ENCODE results near the gene CCDC107.
A peak's percentile ranks its signal among the peaks of the same experiment; 100 is the strongest.

Gene CCDC107

GRCh38 chr9:35665471-35665818, 7.4 kb downstream of the CCDC107 start:
- Histone ChIP-seq H3K4me1 (ENCODE audit: control insufficient read depth, insufficient read depth, low read length) (no peaks in the 10 kb centered on the region), H3K27ac (ENCODE audit: extremely low read depth, low read depth, low read length) (peak overlapping the region; percentile 64; the same call in 1 of the 2 replicates), H3K9me3 (ENCODE audit: control insufficient read depth, insufficient read depth, low read depth, low read length) (no peaks in the 10 kb centered on the region), H3K36me3 (ENCODE audit: control insufficient read depth in 2 of 2, insufficient read depth in 1 of 2, low read length in 2 of 2) (peaks cover 5 to 35% of the 10 kb centered on the region in 2 experiments), H3K4me3 (ENCODE audit: low read depth, low read length) (peak overlapping the region; percentile 75)
- TF ChIP-seq PRDM4 (tag by site-specific recombination; IDR thresholded peaks at IDR 0.05) (no peak), ZNF335 (tag by site-specific recombination; conservative IDR thresholded peaks at IDR 0.05) (0 out of 2 replicates have a peak, but pooled peaks have one; percentile 19), ZNF239 (tag by site-specific recombination; IDR thresholded peaks at IDR 0.05) (no peak), ZNF169 (tag by site-specific recombination; IDR thresholded peaks at IDR 0.05) (no peak), ZNF341 (tag by site-specific recombination; IDR thresholded peaks at IDR 0.05; ENCODE audit: low read depth) (no peak), HOXA7 (CRISPR knock-in tag; IDR thresholded peaks at IDR 0.05; ENCODE audit: borderline replicate concordance) (no peak)
- ChIA-PET CTCF (interaction anchor here (0.6 to 14.5 kb wide), 8 partner anchors 10 to 296 kb away, joined by 3 to 157 read pairs (median 5); partner anchors contain the start of gene TPM2), POLR2A (interaction anchor here (1.1 to 2.9 kb wide), 12 partner anchors 13 to 149 kb away, joined by 3 to 25 read pairs (median 6); partner anchors contain the start of genes CREB3, TLN1 and TPM2)

DNA sequence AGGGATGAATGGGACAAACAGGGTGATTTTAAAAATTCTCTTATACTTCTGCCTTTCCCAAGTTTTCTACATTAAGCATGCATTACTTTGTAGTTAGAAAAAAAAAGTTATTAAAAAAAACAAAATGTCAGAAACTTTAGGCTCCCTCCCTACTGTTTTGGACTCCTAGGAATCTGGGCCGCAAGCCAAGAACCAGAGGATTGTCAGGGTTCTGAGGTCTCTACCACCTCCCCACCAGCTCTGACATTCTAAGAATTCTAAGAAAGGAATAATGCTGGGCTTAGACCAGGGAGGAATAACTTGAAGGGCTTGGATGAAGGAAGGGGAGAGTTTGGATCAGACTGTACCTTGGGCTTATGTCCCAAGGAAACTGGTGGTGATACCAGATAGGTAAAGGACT, 8.0 kb downstream of the CCDC107 start:
- no peaks in the 10 kb centered on the region for H3K9me3 ChIP-seq (ENCODE audit: control insufficient read depth, insufficient read depth, low read depth, low read length)
- H3K27ac ChIP-seq (ENCODE audit: extremely low read depth, low read depth, low read length): no peak overlapping the region
- CTCF ChIA-PET: interaction anchor here (0.6 to 14.5 kb wide), 7 partner anchors 18 to 295 kb away, joined by 3 to 157 read pairs (median 5); partner anchors contain the start of gene TPM2
- H3K36me3 ChIP-seq (ENCODE audit: control insufficient read depth in 2 of 2, insufficient read depth in 1 of 2, low read length in 2 of 2): peaks cover 5 to 29% of the 10 kb centered on the region in 2 experiments
- TF ChIP-seq ZSCAN30 (tag by site-specific recombination; IDR thresholded peaks at IDR 0.05): no peak
- TF ChIP-seq, protein P1, sequence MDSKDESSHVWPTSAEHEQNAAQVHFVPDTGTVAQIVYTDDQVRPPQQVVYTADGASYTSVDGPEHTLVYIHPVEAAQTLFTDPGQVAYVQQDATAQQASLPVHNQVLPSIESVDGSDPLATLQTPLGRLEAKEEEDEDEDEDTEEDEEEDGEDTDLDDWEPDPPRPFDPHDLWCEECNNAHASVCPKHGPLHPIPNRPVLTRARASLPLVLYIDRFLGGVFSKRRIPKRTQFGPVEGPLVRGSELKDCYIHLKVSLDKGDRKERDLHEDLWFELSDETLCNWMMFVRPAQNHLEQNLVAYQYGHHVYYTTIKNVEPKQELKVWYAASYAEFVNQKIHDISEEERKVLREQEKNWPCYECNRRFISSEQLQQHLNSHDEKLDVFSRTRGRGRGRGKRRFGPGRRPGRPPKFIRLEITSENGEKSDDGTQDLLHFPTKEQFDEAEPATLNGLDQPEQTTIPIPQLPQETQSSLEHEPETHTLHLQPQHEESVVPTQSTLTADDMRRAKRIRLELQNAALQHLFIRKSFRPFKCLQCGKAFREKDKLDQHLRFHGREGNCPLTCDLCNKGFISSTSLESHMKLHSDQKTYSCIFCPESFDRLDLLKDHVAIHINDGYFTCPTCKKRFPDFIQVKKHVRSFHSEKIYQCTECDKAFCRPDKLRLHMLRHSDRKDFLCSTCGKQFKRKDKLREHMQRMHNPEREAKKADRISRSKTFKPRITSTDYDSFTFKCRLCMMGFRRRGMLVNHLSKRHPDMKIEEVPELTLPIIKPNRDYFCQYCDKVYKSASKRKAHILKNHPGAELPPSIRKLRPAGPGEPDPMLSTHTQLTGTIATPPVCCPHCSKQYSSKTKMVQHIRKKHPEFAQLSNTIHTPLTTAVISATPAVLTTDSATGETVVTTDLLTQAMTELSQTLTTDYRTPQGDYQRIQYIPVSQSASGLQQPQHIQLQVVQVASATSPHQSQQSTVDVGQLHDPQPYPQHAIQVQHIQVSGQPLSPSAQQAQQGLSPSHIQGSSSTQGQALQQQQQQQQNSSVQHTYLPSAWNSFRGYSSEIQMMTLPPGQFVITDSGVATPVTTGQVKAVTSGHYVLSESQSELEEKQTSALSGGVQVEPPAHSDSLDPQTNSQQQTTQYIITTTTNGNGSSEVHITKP (tag by site-specific recombination; IDR thresholded peaks at IDR 0.05): peak; percentile 25; the same call in 1 of the 2 replicates
- POLR2A ChIA-PET: interaction anchor here (1.9 to 2.9 kb wide), 6 partner anchors 18 to 148 kb away, joined by 4 to 25 read pairs (median 8); partner anchors contain the start of genes CREB3, TLN1 and TPM2
- no peaks in the 10 kb centered on the region for H3K4me1 ChIP-seq (ENCODE audit: control insufficient read depth, insufficient read depth, low read length)
- H3K4me3 ChIP-seq (ENCODE audit: low read depth, low read length): no peak overlapping the region

GRCh38 chr9:35666549-35666948, 8.5 kb downstream of the CCDC107 start:
- Histone ChIP-seq H3K4me1 (ENCODE audit: control insufficient read depth, insufficient read depth, low read length) (no peaks in the 10 kb centered on the region), H3K27ac (ENCODE audit: extremely low read depth, low read depth, low read length) (no peak overlapping the region), H3K9me3 (ENCODE audit: control insufficient read depth, insufficient read depth, low read depth, low read length) (no peaks in the 10 kb centered on the region), H3K4me3 (ENCODE audit: low read depth, low read length) (no peak overlapping the region), H3K36me3 (ENCODE audit: control insufficient read depth in 2 of 2, insufficient read depth in 1 of 2, low read length in 2 of 2) (peaks cover 1 to 25% of the 10 kb centered on the region in 2 experiments)
- ChIA-PET CTCF (interaction anchor here (1.0 to 14.5 kb wide), 6 partner anchors 17 to 216 kb away, joined by 3 to 157 read pairs (median 5); partner anchors contain the start of gene TPM2), POLR2A (interaction anchor here (2.0 kb wide), 1 partner anchor 17 kb away, joined by 8 read pairs; no protein-coding TSS in a partner anchor)
- TF ChIP-seq ZNF571 (tag by site-specific recombination; IDR thresholded peaks at IDR 0.05) (no peak), ZNF610 (tag by site-specific recombination; IDR thresholded peaks at IDR 0.05; ENCODE audit: borderline replicate concordance) (no peak), ZNF521 (tag by site-specific recombination; IDR thresholded peaks at IDR 0.05) (no peak), ZNF280D (tag by site-specific recombination; IDR thresholded peaks at IDR 0.05) (no peak), ZNF777 (tag by site-specific recombination; IDR thresholded peaks at IDR 0.05; ENCODE audit: borderline replicate concordance) (no peak), BCL11A (tag by site-specific recombination; IDR thresholded peaks at IDR 0.05; ENCODE audit: low read depth) (no peak), ZNF529 (tag by site-specific recombination; IDR thresholded peaks at IDR 0.05; ENCODE audit: insufficient replicate concordance) (no peak)
- TF ChIP-seq, protein P2, sequence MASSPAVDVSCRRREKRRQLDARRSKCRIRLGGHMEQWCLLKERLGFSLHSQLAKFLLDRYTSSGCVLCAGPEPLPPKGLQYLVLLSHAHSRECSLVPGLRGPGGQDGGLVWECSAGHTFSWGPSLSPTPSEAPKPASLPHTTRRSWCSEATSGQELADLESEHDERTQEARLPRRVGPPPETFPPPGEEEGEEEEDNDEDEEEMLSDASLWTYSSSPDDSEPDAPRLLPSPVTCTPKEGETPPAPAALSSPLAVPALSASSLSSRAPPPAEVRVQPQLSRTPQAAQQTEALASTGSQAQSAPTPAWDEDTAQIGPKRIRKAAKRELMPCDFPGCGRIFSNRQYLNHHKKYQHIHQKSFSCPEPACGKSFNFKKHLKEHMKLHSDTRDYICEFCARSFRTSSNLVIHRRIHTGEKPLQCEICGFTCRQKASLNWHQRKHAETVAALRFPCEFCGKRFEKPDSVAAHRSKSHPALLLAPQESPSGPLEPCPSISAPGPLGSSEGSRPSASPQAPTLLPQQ (tag by site-specific recombination; IDR thresholded peaks at IDR 0.05): no peak

All from HEK293 (cell line).